ENCODE measurements around the gene NVL. TPM values are rescaled to one million over a fixed set of nuclear protein-coding genes. Genes with fewer than 3 reads are reported as not detected.
A peak's percentile ranks its signal among the peaks of the same experiment; 100 is the strongest.

The NVL gene
- total RNA-seq, 1 donor from 2014 or later: 36.2 TPM

GRCh38 chr1:224262373-224263054 is 67.5 kb downstream of the NVL start:
- Histone ChIP-seq H2AFZ (ENCODE audit: low read depth, low read length) (no peak overlapping the region), H3K9me3 (ENCODE audit: insufficient read depth, low read depth, low read length) (no peaks in the 10 kb centered on the region), H3K27me3 (ENCODE audit: insufficient read depth, low read length) (no peaks in the 10 kb centered on the region), H3K36me3 (ENCODE audit: insufficient read depth, low read length) (peaks cover 3% of the 10 kb centered on the region), H4K20me1 (ENCODE audit: insufficient read depth, low read length) (no peaks in the 10 kb centered on the region), H3K79me2 (ENCODE audit: insufficient read depth, low read length) (no peaks in the 10 kb centered on the region), H3K4me3 (ENCODE audit: insufficient read depth, low read depth, low read length) (no peak overlapping the region), H3K27ac (ENCODE audit: low read depth, low read length) (no peak overlapping the region), H3K4me1 (ENCODE audit: insufficient read depth, low read length) (peaks cover 3% of the 10 kb centered on the region), H3K9ac (ENCODE audit: low read length) (no peak overlapping the region), H3K4me2 (ENCODE audit: low read length) (no peak overlapping the region)
- TF ChIP-seq, protein P1, sequence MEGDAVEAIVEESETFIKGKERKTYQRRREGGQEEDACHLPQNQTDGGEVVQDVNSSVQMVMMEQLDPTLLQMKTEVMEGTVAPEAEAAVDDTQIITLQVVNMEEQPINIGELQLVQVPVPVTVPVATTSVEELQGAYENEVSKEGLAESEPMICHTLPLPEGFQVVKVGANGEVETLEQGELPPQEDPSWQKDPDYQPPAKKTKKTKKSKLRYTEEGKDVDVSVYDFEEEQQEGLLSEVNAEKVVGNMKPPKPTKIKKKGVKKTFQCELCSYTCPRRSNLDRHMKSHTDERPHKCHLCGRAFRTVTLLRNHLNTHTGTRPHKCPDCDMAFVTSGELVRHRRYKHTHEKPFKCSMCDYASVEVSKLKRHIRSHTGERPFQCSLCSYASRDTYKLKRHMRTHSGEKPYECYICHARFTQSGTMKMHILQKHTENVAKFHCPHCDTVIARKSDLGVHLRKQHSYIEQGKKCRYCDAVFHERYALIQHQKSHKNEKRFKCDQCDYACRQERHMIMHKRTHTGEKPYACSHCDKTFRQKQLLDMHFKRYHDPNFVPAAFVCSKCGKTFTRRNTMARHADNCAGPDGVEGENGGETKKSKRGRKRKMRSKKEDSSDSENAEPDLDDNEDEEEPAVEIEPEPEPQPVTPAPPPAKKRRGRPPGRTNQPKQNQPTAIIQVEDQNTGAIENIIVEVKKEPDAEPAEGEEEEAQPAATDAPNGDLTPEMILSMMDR (IDR thresholded peaks at IDR 0.05; ENCODE audit: insufficient read depth, low read depth, low read length): no peak
- TF ChIP-seq EZH2 (IDR thresholded peaks at IDR 0.05; ENCODE audit: insufficient read depth, low read length): no peak
- Mint-ChIP-seq H3K27ac (ENCODE audit: unreplicated experiment) (no peak overlapping the region), H3K27me3 (ENCODE audit: low read depth, unreplicated experiment) (no peaks in the 10 kb centered on the region), H3K4me3 (ENCODE audit: unreplicated experiment) (no peak overlapping the region), H3K4me1 (ENCODE audit: low read depth, unreplicated experiment) (peaks cover 3% of the 10 kb centered on the region), H3K9me3 (ENCODE audit: unreplicated experiment) (no peaks in the 10 kb centered on the region), H3K36me3 (ENCODE audit: low read depth, unreplicated experiment) (peaks cover 7% of the 10 kb centered on the region)
- DNase-seq (ENCODE audit: low read depth): no peak
- FAIRE-seq: no peak

DNA sequence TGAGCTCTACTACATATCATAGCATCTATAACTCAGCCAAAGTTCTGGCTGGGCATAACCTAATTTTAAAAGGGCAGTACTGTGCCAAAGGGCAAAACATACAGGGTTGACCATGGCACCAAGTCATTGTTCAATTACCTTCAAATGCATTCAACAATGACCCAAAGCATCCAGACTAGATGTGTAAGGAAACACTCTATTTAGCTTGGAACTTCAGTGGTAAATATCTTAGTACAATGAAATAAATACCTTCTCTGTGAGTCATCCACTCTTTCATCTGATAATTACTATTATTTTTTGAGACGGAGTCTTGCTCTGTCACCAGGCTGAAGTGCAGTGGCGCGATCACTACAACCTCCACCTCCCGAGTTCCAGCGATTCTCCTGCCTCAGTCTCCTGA is 70.0 kb downstream of the NVL start:
- no peaks in the 10 kb centered on the region for H3K27me3 Mint-ChIP-seq (ENCODE audit: low read depth, unreplicated experiment)
- FAIRE-seq: no peak
- no peaks in the 10 kb centered on the region for H3K27me3 ChIP-seq (ENCODE audit: insufficient read depth, low read length)
- no peak overlapping the region for H3K27ac Mint-ChIP-seq (ENCODE audit: unreplicated experiment)
- H4K20me1 ChIP-seq (ENCODE audit: insufficient read depth, low read length): no peaks in the 10 kb centered on the region
- H3K36me3 ChIP-seq (ENCODE audit: insufficient read depth, low read length): no peaks in the 10 kb centered on the region
- no peaks in the 10 kb centered on the region for H3K79me2 ChIP-seq (ENCODE audit: insufficient read depth, low read length)
- no peaks in the 10 kb centered on the region for H3K9me3 ChIP-seq (ENCODE audit: insufficient read depth, low read depth, low read length)
- peaks cover 3% of the 10 kb centered on the region for H3K4me1 Mint-ChIP-seq (ENCODE audit: low read depth, unreplicated experiment)
- H2AFZ ChIP-seq (ENCODE audit: low read depth, low read length): no peak overlapping the region
- H3K4me2 ChIP-seq (ENCODE audit: low read length): no peak overlapping the region
- no peak overlapping the region for H3K4me3 Mint-ChIP-seq (ENCODE audit: unreplicated experiment)
- H3K9ac ChIP-seq (ENCODE audit: low read length): no peak overlapping the region
- peak; percentile 41 for DNase-seq (ENCODE audit: low read depth)
- no peak overlapping the region for H3K27ac ChIP-seq (ENCODE audit: low read depth, low read length)
- H3K9me3 Mint-ChIP-seq (ENCODE audit: unreplicated experiment): no peaks in the 10 kb centered on the region
- TF ChIP-seq, protein P1 (IDR thresholded peaks at IDR 0.05; ENCODE audit: insufficient read depth, low read depth, low read length): no peak
- TF ChIP-seq EZH2 (IDR thresholded peaks at IDR 0.05; ENCODE audit: insufficient read depth, low read length): no peak
- H3K36me3 Mint-ChIP-seq (ENCODE audit: low read depth, unreplicated experiment): peaks cover 7% of the 10 kb centered on the region
- H3K4me3 ChIP-seq (ENCODE audit: insufficient read depth, low read depth, low read length): no peak overlapping the region
- H3K4me1 ChIP-seq (ENCODE audit: insufficient read depth, low read length): peaks cover 3% of the 10 kb centered on the region

DNA sequence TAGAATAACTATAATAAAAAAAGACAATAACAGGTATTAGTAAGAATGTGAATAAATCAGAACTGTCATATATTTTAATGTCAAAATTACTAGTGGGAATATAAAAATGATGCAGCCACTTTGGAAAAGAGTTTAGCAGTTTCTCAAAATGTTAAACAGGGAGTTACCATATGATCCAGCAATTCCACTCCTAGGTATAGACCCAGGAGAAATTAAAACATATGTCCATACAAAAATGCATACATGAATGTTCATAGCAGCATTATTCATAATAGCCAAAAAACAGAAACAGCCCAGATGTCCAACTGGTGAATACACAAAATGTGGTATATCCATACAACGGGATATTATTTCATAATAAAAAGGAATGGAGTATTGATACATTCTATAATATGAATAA is 71.6 kb downstream of the NVL start:
- no peak for DNase-seq (ENCODE audit: low read depth)
- no peaks in the 10 kb centered on the region for H3K9me3 ChIP-seq (ENCODE audit: insufficient read depth, low read depth, low read length)
- no peaks in the 10 kb centered on the region for H3K27me3 ChIP-seq (ENCODE audit: insufficient read depth, low read length)
- H3K4me3 ChIP-seq (ENCODE audit: insufficient read depth, low read depth, low read length): no peak overlapping the region
- no peak overlapping the region for H3K9ac ChIP-seq (ENCODE audit: low read length)
- Mint-ChIP-seq H3K36me3 (ENCODE audit: low read depth, unreplicated experiment) (peaks cover 2% of the 10 kb centered on the region), H3K27ac (ENCODE audit: unreplicated experiment) (no peak overlapping the region), H3K9me3 (ENCODE audit: unreplicated experiment) (no peaks in the 10 kb centered on the region), H3K4me1 (ENCODE audit: low read depth, unreplicated experiment) (peaks cover 6% of the 10 kb centered on the region), H3K4me3 (ENCODE audit: unreplicated experiment) (no peak overlapping the region), H3K27me3 (ENCODE audit: low read depth, unreplicated experiment) (no peaks in the 10 kb centered on the region)
- TF ChIP-seq, protein P1 (IDR thresholded peaks at IDR 0.05; ENCODE audit: insufficient read depth, low read depth, low read length): no peak
- no peak for TF ChIP-seq EZH2 (IDR thresholded peaks at IDR 0.05; ENCODE audit: insufficient read depth, low read length)
- H3K4me2 ChIP-seq (ENCODE audit: low read length): no peak overlapping the region
- FAIRE-seq: no peak
- peaks cover 3% of the 10 kb centered on the region for H3K4me1 ChIP-seq (ENCODE audit: insufficient read depth, low read length)
- H3K27ac ChIP-seq (ENCODE audit: low read depth, low read length): no peak overlapping the region
- no peaks in the 10 kb centered on the region for H3K36me3 ChIP-seq (ENCODE audit: insufficient read depth, low read length)
- no peaks in the 10 kb centered on the region for H3K79me2 ChIP-seq (ENCODE audit: insufficient read depth, low read length)
- H2AFZ ChIP-seq (ENCODE audit: low read depth, low read length): no peak overlapping the region
- H4K20me1 ChIP-seq (ENCODE audit: insufficient read depth, low read length): no peaks in the 10 kb centered on the region

Data from astrocyte (in vitro differentiated cells and primary cell).